GM12874 (cell line): ENCODE results near the gene JAG1.

Experiments used
- TF ChIP-seq, protein P1 (sequence below): IDR thresholded peaks from 2 replicates; pipeline ENCODE4 v1.5.1; 2011; ENCODE audit warnings: low read depth, mild to moderate bottlenecking, control low read depth, low read length, moderate library complexity; ENCODE audit not compliant: insufficient read depth

The JAG1 gene

DNA sequence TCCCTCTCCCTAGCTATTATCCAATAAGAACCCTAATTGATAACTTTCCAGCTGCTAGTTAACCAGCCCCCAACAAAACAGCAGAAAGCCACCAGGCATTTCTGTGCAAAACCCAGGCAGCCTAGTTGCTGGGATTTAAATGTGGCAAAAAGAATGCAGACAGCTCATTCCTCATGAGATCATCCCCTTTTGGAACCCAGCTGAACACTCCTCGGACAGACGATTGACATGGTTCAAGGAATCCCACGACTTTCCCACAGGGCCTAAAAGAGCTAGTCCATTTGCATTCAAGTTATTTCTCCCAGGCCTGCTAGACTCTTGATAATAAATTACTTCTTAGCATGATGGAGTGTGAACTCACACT, 24.0 kb downstream of the JAG1 start:
- TF ChIP-seq, protein P1, sequence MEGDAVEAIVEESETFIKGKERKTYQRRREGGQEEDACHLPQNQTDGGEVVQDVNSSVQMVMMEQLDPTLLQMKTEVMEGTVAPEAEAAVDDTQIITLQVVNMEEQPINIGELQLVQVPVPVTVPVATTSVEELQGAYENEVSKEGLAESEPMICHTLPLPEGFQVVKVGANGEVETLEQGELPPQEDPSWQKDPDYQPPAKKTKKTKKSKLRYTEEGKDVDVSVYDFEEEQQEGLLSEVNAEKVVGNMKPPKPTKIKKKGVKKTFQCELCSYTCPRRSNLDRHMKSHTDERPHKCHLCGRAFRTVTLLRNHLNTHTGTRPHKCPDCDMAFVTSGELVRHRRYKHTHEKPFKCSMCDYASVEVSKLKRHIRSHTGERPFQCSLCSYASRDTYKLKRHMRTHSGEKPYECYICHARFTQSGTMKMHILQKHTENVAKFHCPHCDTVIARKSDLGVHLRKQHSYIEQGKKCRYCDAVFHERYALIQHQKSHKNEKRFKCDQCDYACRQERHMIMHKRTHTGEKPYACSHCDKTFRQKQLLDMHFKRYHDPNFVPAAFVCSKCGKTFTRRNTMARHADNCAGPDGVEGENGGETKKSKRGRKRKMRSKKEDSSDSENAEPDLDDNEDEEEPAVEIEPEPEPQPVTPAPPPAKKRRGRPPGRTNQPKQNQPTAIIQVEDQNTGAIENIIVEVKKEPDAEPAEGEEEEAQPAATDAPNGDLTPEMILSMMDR: no peak

DNA sequence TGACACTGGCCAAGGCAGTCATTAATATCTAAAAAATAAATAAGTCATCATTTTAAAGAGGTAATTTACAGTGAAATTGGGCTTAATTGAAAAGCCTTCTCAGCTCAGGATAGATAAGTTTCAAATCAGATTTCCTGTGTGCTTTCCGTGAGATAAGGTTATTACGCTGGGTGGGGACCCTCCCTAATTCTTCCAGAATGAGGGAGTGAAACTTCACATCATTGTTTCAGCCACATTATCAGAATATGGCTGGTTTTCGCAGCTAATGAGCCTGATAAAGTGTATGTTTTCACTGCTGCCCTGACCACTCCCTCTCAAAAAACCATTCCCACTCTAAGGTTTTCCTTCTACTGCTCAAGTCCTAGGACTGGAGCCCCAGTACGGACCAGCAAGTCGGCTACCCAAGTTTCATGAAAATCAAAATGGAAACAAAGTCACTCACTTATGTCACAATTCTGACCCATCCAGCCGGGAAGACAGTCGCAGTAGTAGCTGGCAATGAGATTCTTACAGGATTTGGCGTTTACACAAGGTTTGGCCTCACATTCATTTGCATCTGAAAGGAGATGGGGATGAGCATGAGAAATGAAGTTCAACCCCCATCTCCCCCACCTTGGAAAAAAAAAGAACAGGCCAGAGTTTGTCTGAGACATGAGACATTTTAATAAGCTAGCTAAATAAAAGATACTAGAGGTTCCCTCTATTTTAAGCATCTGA, 24.6 kb downstream of the JAG1 start:
- TF ChIP-seq, protein P1: no peak

DNA sequence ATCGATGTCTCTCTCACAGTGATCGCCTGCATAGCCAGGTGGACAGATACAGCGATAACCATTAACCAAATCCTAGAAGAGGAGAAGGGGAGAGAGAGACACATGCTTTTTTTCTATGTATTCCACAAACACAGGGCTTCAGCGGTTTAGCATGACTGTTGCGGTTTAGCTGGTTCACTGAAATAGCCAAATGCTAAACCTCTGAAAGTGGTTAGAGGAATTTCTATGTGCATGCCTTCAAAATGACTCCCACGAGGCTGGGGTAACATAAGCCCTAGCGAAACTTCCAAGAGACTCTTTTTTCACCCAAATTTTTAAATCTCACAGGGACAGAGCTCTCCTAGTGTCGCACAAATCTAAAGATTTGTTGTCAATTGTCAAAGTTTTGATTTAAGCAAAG, 25.1 kb downstream of the JAG1 start:
- TF ChIP-seq, protein P1: no peak

DNA sequence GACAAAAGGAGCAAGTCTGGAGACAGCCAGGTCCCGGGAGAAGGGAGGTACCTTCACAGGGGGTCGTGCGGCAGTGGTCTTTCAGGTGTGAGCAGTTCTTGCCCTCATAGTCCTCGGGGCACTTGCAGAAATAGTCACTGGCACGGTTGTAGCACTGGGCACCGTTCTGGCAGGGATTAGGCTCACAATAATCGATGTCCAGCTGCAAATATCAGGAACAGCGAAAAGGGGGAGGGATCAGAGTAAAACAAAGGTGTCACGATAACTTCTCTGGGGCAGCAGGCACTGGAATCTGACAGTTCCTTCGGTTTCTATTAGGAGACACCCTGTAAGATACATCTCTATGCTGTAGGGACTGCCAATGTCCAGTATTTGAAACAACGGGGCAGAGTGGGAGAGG, 25.9 kb downstream of the JAG1 start:
- TF ChIP-seq, protein P1: no peak

DNA sequence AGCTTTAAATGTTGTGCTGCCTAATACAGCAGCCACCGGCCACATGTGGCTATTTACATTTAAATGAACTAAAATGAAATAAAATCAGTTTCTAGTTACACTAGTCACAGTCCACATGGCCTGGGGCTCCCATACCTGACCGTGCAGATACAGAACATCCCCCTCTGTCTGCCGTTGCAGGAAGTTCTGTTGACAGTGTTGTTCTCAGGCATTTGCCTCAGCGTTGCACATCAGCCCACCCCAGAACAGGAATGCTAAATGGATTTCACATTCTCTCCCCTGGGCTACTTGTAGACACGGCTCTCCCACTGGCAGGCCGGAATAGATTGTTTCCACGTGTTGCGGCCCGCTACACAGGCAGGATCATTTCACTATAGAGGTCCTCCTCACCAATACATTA, 26.3 kb downstream of the JAG1 start:
- TF ChIP-seq, protein P1: peak; percentile 33; the same call in 1 of the 2 replicates

DNA sequence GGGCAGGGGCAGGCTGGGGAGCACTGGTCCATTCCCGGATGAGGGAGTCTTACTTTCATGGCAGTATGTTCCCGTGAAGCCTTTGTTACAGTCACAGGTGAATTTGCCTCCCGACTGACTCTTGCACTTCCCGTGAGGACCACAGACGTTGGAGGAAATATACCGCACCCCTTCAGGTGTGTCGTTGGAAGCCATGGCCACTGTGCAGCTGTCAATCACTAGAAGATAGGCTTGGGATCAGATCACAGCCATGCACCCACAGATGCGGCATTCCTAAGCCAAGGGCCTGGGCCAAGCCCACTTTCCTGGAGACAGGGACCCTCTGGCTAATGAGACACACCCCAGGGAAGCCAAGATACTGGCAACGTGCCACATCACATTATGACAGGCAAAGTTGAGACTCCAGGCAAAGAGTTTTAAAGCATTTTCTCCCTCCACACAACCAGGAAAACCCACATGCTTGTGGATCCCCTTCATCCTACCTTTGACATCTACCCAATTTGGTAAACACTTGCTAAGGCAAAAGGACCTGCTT, 26.8 kb downstream of the JAG1 start:
- TF ChIP-seq, protein P1: no peak

DNA sequence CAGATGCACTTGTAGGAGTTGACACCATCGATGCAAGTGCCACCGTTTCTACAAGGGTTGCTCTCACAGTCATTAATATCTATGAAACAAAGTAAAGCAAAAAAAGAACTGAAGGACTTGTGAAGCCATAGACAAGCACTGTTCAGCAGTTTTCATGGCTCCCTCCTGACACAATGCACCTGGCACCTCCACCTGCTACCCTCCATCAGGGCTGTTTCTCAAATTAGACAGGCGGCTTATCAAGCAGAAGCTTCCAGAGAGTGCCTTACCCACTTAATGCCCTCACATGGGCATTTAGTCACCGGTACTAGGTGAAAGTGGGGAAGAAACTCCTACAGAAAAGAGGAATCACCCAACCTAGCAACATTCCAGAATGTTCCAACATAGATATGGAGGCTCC, 27.8 kb downstream of the JAG1 start:
- TF ChIP-seq, protein P1: no peak
